Neural cell (in vitro differentiated cells): Measurements from ENCODE around the gene PRAC1. TPM values are rescaled to one million over a fixed set of nuclear protein-coding genes. Genes with fewer than 3 reads are reported as not detected.

Experiments
- H2AFZ ChIP-seq: fragments of 200-600, 300-800 bp; sonication (generic), shearing (Covaris generic); 2 replicates; pipeline ENCODE4 v1.6.0; 2014; ENCODE audit warnings: low read depth, mild to moderate bottlenecking, antibody characterized with exemption, low read length, moderate library complexity
- H3F3A ChIP-seq: fragments of 200-600 bp; shearing (Covaris generic); 2 replicates; pipeline ENCODE4 v1.6.1; 2016; ENCODE audit warnings: mild to moderate bottlenecking, moderate library complexity, mixed read lengths, antibody characterized with exemption, low read length; ENCODE audit not compliant: insufficient read depth, poor library complexity, severe bottlenecking
- H3K27ac ChIP-seq: fragments of 200-600, 300-800 bp; sonication (generic), shearing (Covaris generic); 2 replicates; pipeline ENCODE4 v1.5.1; 2014; ENCODE audit warnings: mild to moderate bottlenecking, low read length, moderate library complexity
- H3K27me3 ChIP-seq: fragments of 300-800, 200-600 bp; sonication (generic), shearing (Covaris generic); 2 replicates; pipeline ENCODE4 v1.6.0; 2014; ENCODE audit warnings: mild to moderate bottlenecking, low read depth, low read length, moderate library complexity; ENCODE audit not compliant: insufficient read depth
- H3K36me3 ChIP-seq: fragments of 300-800, 200-600 bp; sonication (generic), shearing (Covaris generic); 2 replicates; pipeline ENCODE4 v1.5.1; 2014; ENCODE audit warnings: mild to moderate bottlenecking, antibody characterized with exemption, low read length, moderate library complexity; ENCODE audit not compliant: insufficient read depth
- H3K4me2 ChIP-seq: fragments of 300-800, 200-600 bp; sonication (generic), shearing (Covaris generic); 2 replicates; pipeline ENCODE4 v1.6.0; 2014; ENCODE audit warnings: mild to moderate bottlenecking, low read length
- H3K4me3 ChIP-seq: fragments of 300-800, 200-600 bp; sonication (generic), shearing (Covaris generic); 2 replicates; pipeline ENCODE4 v1.5.1; 2014; ENCODE audit warnings: mild to moderate bottlenecking, low read length, moderate library complexity
- H3K79me2 ChIP-seq: fragments of 200-600 bp; shearing (Covaris generic); replicated peaks from 2 replicates; pipeline ENCODE4 v1.6.0; 2014; ENCODE audit warnings: mild to moderate bottlenecking, low read length, moderate library complexity; ENCODE audit not compliant: insufficient read depth
- H3K9ac ChIP-seq: fragments of 300-800, 200-600 bp; sonication (generic), shearing (Covaris generic); 2 replicates; pipeline ENCODE4 v1.6.1; 2016; ENCODE audit warnings: mild to moderate bottlenecking, low read length, mixed read lengths
- H3K9me2 ChIP-seq: fragments of 200-600 bp; shearing (Covaris generic); 2 replicates; pipeline ENCODE4 v1.6.1; 2016; ENCODE audit warnings: mild to moderate bottlenecking, low read length, mixed read lengths; ENCODE audit not compliant: insufficient read depth
- H3K9me3 ChIP-seq: fragments of 200-600, 300-800 bp; sonication (generic), shearing (Covaris generic); 2 replicates; pipeline ENCODE4 v1.6.1; 2016; ENCODE audit warnings: mild to moderate bottlenecking, mixed run types, low read length, moderate library complexity, mixed read lengths
- H4K20me1 ChIP-seq: fragments of 200-600 bp; shearing (Covaris generic); 2 replicates; pipeline ENCODE4 v1.6.1; 2016; ENCODE audit warnings: mild to moderate bottlenecking, mixed run types; ENCODE audit not compliant: insufficient read depth
- CTCF ChIP-seq: fragments of 450-650 bp; IDR thresholded peaks from 2 replicates; pipeline ENCODE4 v1.5.1; 2014; ENCODE audit warnings: antibody characterized with exemption, mild to moderate bottlenecking, moderate library complexity; ENCODE audit not compliant: poor library complexity, severe bottlenecking
- EP300 ChIP-seq: fragments of 450-650 bp; conservative IDR thresholded peaks from 2 replicates; pipeline ENCODE4 v1.6.1; 2014; ENCODE audit warnings: antibody characterized with exemption, mild to moderate bottlenecking, moderate library complexity; ENCODE audit not compliant: poor library complexity, severe bottlenecking
- EZH2 ChIP-seq: fragments of 200-600, 300-800 bp; shearing (Covaris generic), sonication (generic); IDR thresholded peaks from 2 replicates; pipeline ENCODE4 v1.6.1; 2014; ENCODE audit warnings: antibody characterized with exemption, low read length, borderline replicate concordance, mild to moderate bottlenecking; ENCODE audit not compliant: insufficient read depth, poor library complexity, severe bottlenecking
- MXI1 ChIP-seq: fragments of 450-650 bp; conservative IDR thresholded peaks from 2 replicates; pipeline ENCODE4 v1.6.1; 2014; ENCODE audit warnings: antibody characterized with exemption, mild to moderate bottlenecking; ENCODE audit not compliant: poor library complexity, severe bottlenecking
- POLR2AphosphoS5 ChIP-seq: IDR thresholded peaks from 2 replicates; pipeline ENCODE4 v1.6.1; 2012
- RAD21 ChIP-seq: fragments of 450-650 bp; conservative IDR thresholded peaks from 2 replicates; pipeline ENCODE4 v1.6.1; 2014; ENCODE audit warnings: antibody characterized with exemption, mild to moderate bottlenecking, moderate library complexity
- REST ChIP-seq: IDR thresholded peaks from 2 replicates; pipeline ENCODE4 v1.6.1; 2012; ENCODE audit warnings: borderline replicate concordance
- SMC3 ChIP-seq: fragments of 450-650 bp; conservative IDR thresholded peaks from 2 replicates; pipeline ENCODE4 v1.6.1; 2014; ENCODE audit warnings: antibody characterized with exemption, mild to moderate bottlenecking, moderate library complexity; ENCODE audit not compliant: poor library complexity
- TAF1 ChIP-seq: IDR thresholded peaks from 2 replicates; pipeline ENCODE4 v1.6.1; 2012; ENCODE audit warnings: low read depth
- polyA plus RNA-seq: library from polyadenylated mRNA; depleted of rRNA; stranded (reverse); fragments of >200 nt; gene quantifications from 2 replicates; pipeline ENCODE4 v1.2.3, GENCODE V29; 2014

PRAC1 gene
- polyA plus RNA-seq, 1 donor from 2014 or later = not detected

GRCh38 chr17:48679385-48680096 lies 42.8 kb downstream of the PRAC1 start:
- TF ChIP-seq CTCF (no peak), EZH2 (no peak), RAD21 (no peak), POLR2AphosphoS5 (no peak), MXI1 (no peak), REST (no peak), EP300 (no peak), SMC3 (no peak), TAF1 (no peak)
- no peaks in the 10 kb centered on the region for H3K36me3 ChIP-seq
- H3K9me2 ChIP-seq = no peaks in the 10 kb centered on the region
- no peak overlapping the region for H2AFZ ChIP-seq
- H3K4me3 ChIP-seq = no peak overlapping the region
- H3K27me3 ChIP-seq = peaks cover 56% of the 10 kb centered on the region
- no peaks in the 10 kb centered on the region for H4K20me1 ChIP-seq
- no peaks in the 10 kb centered on the region for H3K79me2 ChIP-seq
- H3K27ac ChIP-seq = no peak overlapping the region
- no peaks in the 10 kb centered on the region for H3F3A ChIP-seq
- no peak overlapping the region for H3K4me2 ChIP-seq
- no peak overlapping the region for H3K9ac ChIP-seq
- H3K9me3 ChIP-seq = no peaks in the 10 kb centered on the region

GRCh38 chr17:48678141-48678971 lies 44.0 kb downstream of the PRAC1 start:
- peaks cover 59% of the 10 kb centered on the region for H3K27me3 ChIP-seq
- TF ChIP-seq MXI1 = no peak
- peak; percentile 74 for TF ChIP-seq CTCF
- peak; percentile 69 for TF ChIP-seq RAD21
- no peak for TF ChIP-seq TAF1
- no peak for TF ChIP-seq EP300
- TF ChIP-seq SMC3 = peak; percentile 71
- no peak for TF ChIP-seq POLR2AphosphoS5
- TF ChIP-seq EZH2 = no peak
- TF ChIP-seq REST = no peak

More at GRCh38 chr17:48678141-48678971, 44.0 kb downstream of the PRAC1 start:
- H3K4me3 ChIP-seq = peak overlapping the region; percentile 23
- H3K36me3 ChIP-seq = no peaks in the 10 kb centered on the region
- no peak overlapping the region for H3K4me2 ChIP-seq
- H3K9ac ChIP-seq = no peak overlapping the region
- no peak overlapping the region for H2AFZ ChIP-seq
- no peaks in the 10 kb centered on the region for H3K79me2 ChIP-seq
- H4K20me1 ChIP-seq = no peaks in the 10 kb centered on the region
- H3K9me2 ChIP-seq = no peaks in the 10 kb centered on the region
- no peak overlapping the region for H3K27ac ChIP-seq
- H3F3A ChIP-seq = no peaks in the 10 kb centered on the region
- no peaks in the 10 kb centered on the region for H3K9me3 ChIP-seq
